IMR-90 (cell line): Measurements from ENCODE around the gene ELP4. TPM values are rescaled to one million over a fixed set of nuclear protein-coding genes. Genes with fewer than 3 reads are reported as not detected.

Experiments
- ATAC-seq: fragments of 200-7000 bp; cut with Tn5 transposase; 2 replicates; pipeline ENCODE4 v1.9.1; 2020; ENCODE audit warnings: low read depth, mild to moderate bottlenecking, moderate library complexity
- BruUV-seq: library from RNA; stranded (reverse); fragments of 400-500 nt; replicated peaks from 2 replicates; lab custom pipeline; 2021; lab: Mats Ljungman, UMichigan
- CTCF ChIA-PET: fragments of 300-600 bp; formaldehyde crosslinking; extraction: SDS; loops from one replicate; lab custom pipeline; 2021; ENCODE audit warnings: antibody characterized with exemption; lab: Yijun Ruan, JAX
- POLR2A ChIA-PET: fragments of 300-600 bp; sonication (Branson Sonifier 250); formaldehyde crosslinking; loops from one replicate; lab custom pipeline; 2022; ENCODE audit warnings: antibody characterized with exemption; ENCODE audit not compliant: unreplicated experiment; lab: Charles Lee
- DNase-seq: peaks from one replicate; pipeline ENCODE4 v3.0.0; 2013
- H2AFZ ChIP-seq: replicated peaks from 2 replicates; pipeline ENCODE3; 2013; ENCODE audit warnings: low read length, mild to moderate bottlenecking; ENCODE audit not compliant: poor library complexity
- H2AK5ac ChIP-seq: 2 replicates; pipeline ENCODE4 v1.6.1; 2013; ENCODE audit warnings: low read depth, low read length, inconsistent platforms
- H2AK9ac ChIP-seq: replicated peaks from 2 replicates; pipeline ENCODE3; 2013; ENCODE audit warnings: mild to moderate bottlenecking, low read depth, low read length, moderate library complexity; ENCODE audit not compliant: poor library complexity
- H2BK120ac ChIP-seq: 2 replicates; pipeline ENCODE4 v1.6.1; 2013; ENCODE audit warnings: low read depth, low read length, inconsistent platforms
- H2BK15ac ChIP-seq: 3 replicates; pipeline ENCODE4 v1.6.1; 2013; ENCODE audit warnings: low read depth, low read length, inconsistent platforms
- H2BK20ac ChIP-seq: 2 replicates; pipeline ENCODE4 v1.6.1; 2013; ENCODE audit warnings: low read depth, mild to moderate bottlenecking, inconsistent platforms, low read length, moderate library complexity
- H2BK5ac ChIP-seq: 2 replicates; pipeline ENCODE4 v1.6.1; 2013; ENCODE audit warnings: mild to moderate bottlenecking, low read depth, low read length, inconsistent platforms; ENCODE audit not compliant: poor library complexity, severe bottlenecking
- H3K14ac ChIP-seq: replicated peaks from 2 replicates; pipeline ENCODE4 v1.6.1; 2013; ENCODE audit warnings: low read depth, low read length, inconsistent platforms
- H3K18ac ChIP-seq: 2 replicates; pipeline ENCODE4 v1.6.1; 2013; ENCODE audit warnings: low read depth, low read length, control low read depth
- H3K23ac ChIP-seq: 2 replicates; pipeline ENCODE4 v1.6.1; 2013; ENCODE audit warnings: low read depth, low read length, inconsistent platforms
- H3K27ac ChIP-seq: 2 replicates; pipeline ENCODE4 v1.5.1; 2013; ENCODE audit warnings: mild to moderate bottlenecking, control low read depth, low read length; ENCODE audit not compliant: insufficient read depth
- H3K27me3 ChIP-seq: 2 replicates; pipeline ENCODE4 v1.6.1; 2013; ENCODE audit warnings: low read length; ENCODE audit not compliant: control insufficient read depth, insufficient read depth
- H3K36me3 ChIP-seq: 2 replicates; pipeline ENCODE4 v1.6.1; 2013; ENCODE audit warnings: low read length, mixed read lengths; ENCODE audit not compliant: control insufficient read depth, insufficient read depth
- H3K4ac ChIP-seq: 2 replicates; pipeline ENCODE4 v1.6.1; 2013; ENCODE audit warnings: low read depth, low read length, inconsistent platforms
- H3K4me1 ChIP-seq: 2 replicates; pipeline ENCODE4 v1.6.1; 2013; ENCODE audit warnings: low read length, mixed read lengths; ENCODE audit not compliant: control insufficient read depth, insufficient read depth
- H3K4me2 ChIP-seq: 2 replicates; pipeline ENCODE4 v1.6.1; 2013; ENCODE audit warnings: low read depth, mild to moderate bottlenecking, control low read depth, low read length, moderate library complexity
- H3K4me3 ChIP-seq: 2 replicates; pipeline ENCODE4 v1.5.1; 2013; ENCODE audit warnings: low read depth, mild to moderate bottlenecking, control low read depth, low read length, moderate library complexity; ENCODE audit not compliant: insufficient read depth
- H3K56ac ChIP-seq: 2 replicates; pipeline ENCODE4 v1.6.1; 2013; ENCODE audit warnings: low read length, inconsistent platforms; ENCODE audit not compliant: insufficient read depth; ENCODE audit errors: extremely low read depth
- H3K79me1 ChIP-seq, 2 experiments: 2 replicates each; pipeline ENCODE4 v1.6.1; 2013; ENCODE audit warnings: low read length in 2 of 2, inconsistent platforms in 1 of 2, low read depth in 1 of 2
- H3K9ac ChIP-seq: 2 replicates; pipeline ENCODE4 v1.6.1; 2013; ENCODE audit warnings: low read depth, low read length, control low read depth
- H3K9me1 ChIP-seq: 2 replicates; pipeline ENCODE4 v1.6.1; 2013; ENCODE audit warnings: low read length, inconsistent platforms; ENCODE audit not compliant: insufficient read depth
- H3K9me3 ChIP-seq: 2 replicates; pipeline ENCODE4 v1.6.1; 2013; ENCODE audit warnings: low read length; ENCODE audit not compliant: control insufficient read depth, insufficient read depth
- H4K20me1 ChIP-seq: 2 replicates; pipeline ENCODE4 v1.6.1; 2013; ENCODE audit warnings: low read length, inconsistent platforms; ENCODE audit not compliant: insufficient read depth
- H4K5ac ChIP-seq: 2 replicates; pipeline ENCODE4 v1.6.1; 2013; ENCODE audit warnings: mild to moderate bottlenecking, low read depth, low read length, control low read depth
- H4K8ac ChIP-seq, 2 experiments: 2 replicates each; pipeline ENCODE4 v1.6.1; 2013; ENCODE audit warnings: low read depth in 2 of 2, low read length in 2 of 2, control low read depth in 1 of 2, inconsistent platforms in 1 of 2
- H4K91ac ChIP-seq: 2 replicates; pipeline ENCODE4 v1.6.1; 2013; ENCODE audit warnings: low read depth, low read length, inconsistent platforms; ENCODE audit not compliant: insufficient read depth
- BHLHE40 ChIP-seq: fragments of 150-350 bp; IDR thresholded peaks from 2 replicates; pipeline ENCODE4 v1.6.1; 2016; ENCODE audit warnings: mild to moderate bottlenecking, low read depth, low read length
- CEBPB ChIP-seq: IDR thresholded peaks from 2 replicates; pipeline ENCODE4 v1.6.1; 2012; ENCODE audit warnings: low read depth, low read length, improper control_type of control experiment
- CHD1 ChIP-seq: IDR thresholded peaks from 2 replicates; pipeline ENCODE4 v1.6.1; 2012; ENCODE audit warnings: low read depth, low read length, improper control_type of control experiment
- ELK1 ChIP-seq: fragments of 150-350 bp; IDR thresholded peaks from 2 replicates; pipeline ENCODE4 v1.6.1; 2016; ENCODE audit warnings: low read depth, mild to moderate bottlenecking, low read length, moderate library complexity, borderline replicate concordance
- FOS ChIP-seq: fragments of 150-350 bp; IDR thresholded peaks from 2 replicates; pipeline ENCODE4 v1.6.1; 2016; ENCODE audit warnings: low read depth, low read length
- MAZ ChIP-seq: IDR thresholded peaks from 2 replicates; pipeline ENCODE4 v1.6.1; 2012; ENCODE audit warnings: low read depth, mild to moderate bottlenecking, low read length, improper control_type of control experiment, moderate library complexity, borderline replicate concordance
- MXI1 ChIP-seq: IDR thresholded peaks from 2 replicates; pipeline ENCODE4 v1.6.1; 2012; ENCODE audit warnings: low read depth, mild to moderate bottlenecking, low read length, moderate library complexity, borderline replicate concordance
- NFE2L2 ChIP-seq: fragments of 150-350 bp; IDR thresholded peaks from 2 replicates; pipeline ENCODE4 v1.6.1; 2016; ENCODE audit warnings: low read depth, mild to moderate bottlenecking, low read length
- RAD21 ChIP-seq: IDR thresholded peaks from 2 replicates; pipeline ENCODE4 v1.6.1; 2012; ENCODE audit warnings: low read length, improper control_type of control experiment
- RCOR1 ChIP-seq: IDR thresholded peaks from 2 replicates; pipeline ENCODE4 v1.6.1; 2012; ENCODE audit warnings: mild to moderate bottlenecking, low read length, improper control_type of control experiment; ENCODE audit not compliant: insufficient replicate concordance
- SMC3 ChIP-seq: fragments of 150-350 bp; IDR thresholded peaks from 2 replicates; pipeline ENCODE4 v1.6.1; 2016; ENCODE audit warnings: low read depth, mild to moderate bottlenecking, antibody characterized with exemption, low read length, moderate library complexity
- WGBS, 2 experiments: methylation state at CpG; one replicate each; pipeline versions ENCODE4 v1.1.5 to v1.1.7; 2013; ENCODE audit warnings: missing lambda C conversion rate in 2 of 2; ENCODE audit not compliant: insufficient read length in 1 of 2; ENCODE audit errors: extremely low coverage in 2 of 2; 5-methylcytosine and 5-hydroxymethylcytosine counted together
- dilution Hi-C: fragments of 300-500 bp; cut with HindIII; formaldehyde crosslinking; loops from one replicate; pipeline ENCODE4 v1.14.3; 2018; ENCODE audit warnings: low sequenced_read_pairs; ENCODE audit not compliant: unreplicated experiment
- in situ Hi-C: fragments of 300-500 bp; cut with MboI; formaldehyde crosslinking; loops from 3 replicates; pipeline ENCODE4 v1.14.3; 2019; ENCODE audit warnings: low sequenced_read_pairs, inconsistent platforms, mixed read lengths
- intact Hi-C: fragments of 100-400 bp; cut with micrococcal nuclease; formaldehyde crosslinking; loops from 2 replicates; pipeline ENCODE4 v1.10.0; 2022
- polyA plus RNA-seq, 3 experiments: library from polyadenylated mRNA; depleted of rRNA; stranded (reverse); fragments of >200 nt; gene quantifications; 2 replicates each; pipeline ENCODE4 v1.2.3, GENCODE V29; 2012; ENCODE audit warnings: low replicate concordance in 1 of 3
- total RNA-seq: library from RNA; depleted of rRNA; stranded (reverse); fragments of >200 nt; gene quantifications from 2 replicates; pipeline ENCODE4 v1.2.3, GENCODE V29; 2012
- TF ChIP-seq, protein P1 (sequence below): fragments of 150-350 bp; IDR thresholded peaks from 2 replicates; pipeline ENCODE4 v1.6.1; 2017; ENCODE audit warnings: mild to moderate bottlenecking, antibody characterized with exemption, low read length, low read depth

ELP4 gene
- total and polyA plus RNA-seq, 2 of the 4 experiments (the other 2 are of a cell fraction) = 8.4 to 20.4 TPM

DNA sequence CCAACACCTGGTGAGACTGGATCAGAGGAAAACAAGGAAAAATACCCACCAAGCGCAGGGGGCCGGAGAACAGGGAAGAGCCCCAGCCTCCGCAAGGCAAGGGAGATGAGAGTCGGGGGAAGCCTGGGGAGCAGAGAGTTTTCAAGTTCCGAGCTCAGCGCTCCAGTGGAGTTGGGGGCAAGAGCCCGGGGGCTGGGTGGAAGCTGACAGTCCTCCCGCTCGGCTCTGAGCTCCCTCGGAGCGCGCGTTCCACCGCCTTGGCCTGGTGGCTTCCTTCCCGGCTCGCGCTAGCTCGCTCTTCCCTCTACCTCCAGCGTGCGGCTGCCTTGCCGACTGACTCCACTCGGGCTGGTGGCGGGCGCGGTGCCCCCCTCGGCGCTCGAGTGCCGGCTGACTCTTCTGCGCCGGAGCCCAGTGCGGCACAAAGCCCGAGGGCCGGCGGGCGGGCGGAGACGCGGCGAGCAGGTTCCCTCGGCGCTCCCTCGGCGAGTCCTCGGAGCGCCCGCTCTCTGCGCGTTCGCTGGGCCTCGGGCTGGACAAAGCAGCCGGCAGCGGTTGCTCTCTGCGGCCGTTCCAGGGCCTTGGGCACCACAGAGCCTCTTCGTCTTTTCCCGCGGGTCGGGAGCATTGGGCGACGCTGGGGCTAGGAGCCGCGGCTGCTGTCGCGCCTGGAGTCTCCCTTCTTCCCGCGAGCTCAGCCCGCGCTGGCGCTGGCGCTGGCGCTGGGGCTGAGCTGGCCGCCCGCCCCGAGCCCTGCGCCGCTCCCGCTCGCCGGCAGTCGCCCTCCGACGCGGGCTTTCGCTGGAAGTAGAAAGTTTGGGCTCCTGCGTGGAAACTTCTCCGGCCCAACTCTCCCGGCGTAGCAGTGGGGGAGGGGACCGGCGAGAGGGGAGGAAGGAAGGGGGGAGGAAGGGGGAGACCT, 300.6 kb downstream of the ELP4 start (continued):
- no peak for TF ChIP-seq MXI1

DNA sequence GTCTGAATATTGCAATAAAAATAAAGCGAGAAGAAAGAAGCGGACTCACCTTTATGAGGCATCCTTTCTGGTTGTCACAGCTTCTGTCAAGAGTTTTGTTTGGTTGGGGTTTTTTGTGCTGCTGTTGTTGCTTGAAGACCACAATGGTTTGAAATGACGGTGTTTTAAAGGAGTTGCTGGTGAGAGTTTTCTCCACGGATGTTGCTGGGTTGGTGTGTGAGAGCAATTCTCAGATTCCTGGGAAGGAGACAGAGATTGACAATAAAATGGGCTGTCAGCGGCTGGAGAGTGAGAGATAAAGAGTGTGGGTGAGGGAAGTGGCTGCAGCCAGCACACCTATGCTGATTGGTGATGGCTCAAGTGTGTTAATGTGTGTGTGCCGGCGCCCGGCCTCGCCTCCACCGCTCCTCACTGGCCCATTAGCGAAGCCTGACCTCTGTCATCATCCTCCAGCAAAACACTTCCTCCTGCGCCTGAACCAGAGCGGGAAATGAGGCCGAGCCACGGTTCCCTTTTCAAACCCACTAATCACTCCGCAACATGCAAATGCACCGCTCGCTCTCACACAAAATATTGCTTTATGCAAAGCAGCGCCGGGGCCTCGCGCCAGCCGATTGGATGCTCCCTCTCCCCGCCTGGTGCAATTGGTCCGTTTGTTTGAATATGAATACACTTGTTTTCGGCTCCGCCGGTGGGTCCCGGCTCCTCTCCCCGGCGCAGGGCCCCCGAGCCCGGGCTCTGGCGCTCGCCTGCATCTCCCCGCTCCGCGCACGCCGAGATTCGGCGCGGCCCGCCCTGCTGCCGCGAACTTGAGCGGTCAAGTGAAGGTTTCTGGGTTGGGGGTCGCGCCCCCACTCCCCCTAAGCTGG, 301.4 kb downstream of the ELP4 start, which contains the start of gene PAX6:
TSS of gene PAX6 (minus strand) at position 544 of the 869 bp plus-strand sequence. CDS start 4,911 bp downstream, outside the sequence.
- H2AK9ac ChIP-seq = no peak within 1 kb of the TSS
- H3K9ac ChIP-seq = no peak within 1 kb of the TSS
- H4K20me1 ChIP-seq = peaks cover 15% of the 10 kb centered on the region
- no peak within 1 kb of the TSS for H3K4ac ChIP-seq
- no peak within 1 kb of the TSS for H3K23ac ChIP-seq
- no TSS peak for BruUV-seq
- H2AFZ ChIP-seq = peak within 1 kb of the TSS; percentile 84
- H3K36me3 ChIP-seq = no peaks in the 10 kb centered on the region
- peaks cover 6% of the 10 kb centered on the region for H3K9me3 ChIP-seq
- H4K8ac ChIP-seq = no peak within 1 kb of the TSS
- peaks cover 99% of the 10 kb centered on the region for H3K27me3 ChIP-seq
- no peaks in the 10 kb centered on the region for H3K9me1 ChIP-seq
- no peak within 1 kb of the TSS for H3K14ac ChIP-seq
- in situ Hi-C loops (no loop called here), intact Hi-C loops (no loop called here), dilution Hi-C loops (no loop called here)
- H2BK120ac ChIP-seq = no peak within 1 kb of the TSS
- ATAC-seq (0 out of 2 replicates have a peak, but pooled peaks have one; percentile 10), DNase-seq (peak; percentile 19)
- H3K18ac ChIP-seq = no peak within 1 kb of the TSS
- TF ChIP-seq, protein P1, sequence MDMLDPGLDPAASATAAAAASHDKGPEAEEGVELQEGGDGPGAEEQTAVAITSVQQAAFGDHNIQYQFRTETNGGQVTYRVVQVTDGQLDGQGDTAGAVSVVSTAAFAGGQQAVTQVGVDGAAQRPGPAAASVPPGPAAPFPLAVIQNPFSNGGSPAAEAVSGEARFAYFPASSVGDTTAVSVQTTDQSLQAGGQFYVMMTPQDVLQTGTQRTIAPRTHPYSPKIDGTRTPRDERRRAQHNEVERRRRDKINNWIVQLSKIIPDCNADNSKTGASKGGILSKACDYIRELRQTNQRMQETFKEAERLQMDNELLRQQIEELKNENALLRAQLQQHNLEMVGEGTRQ = no peak
- TF ChIP-seq RAD21 (no peak), CHD1 (no peak), RCOR1 (no peak), FOS (no peak), NFE2L2 (no peak), SMC3 (no peak), ELK1 (no peak), CEBPB (no peak), MXI1 (no peak), BHLHE40 (no peak), MAZ (no peak)
- H3K27ac ChIP-seq = no peak within 1 kb of the TSS
- H3K4me1 ChIP-seq = no peaks in the 10 kb centered on the region; the same call in 1 of the 2 replicates
- CTCF ChIA-PET = no interaction called here
- peak within 1 kb of the TSS; percentile 33 for H3K4me3 ChIP-seq
- H2BK15ac ChIP-seq = no peak within 1 kb of the TSS
- POLR2A ChIA-PET = no interaction called here
- no peaks in the 10 kb centered on the region for H3K79me1 ChIP-seq
- H4K5ac ChIP-seq = no peak within 1 kb of the TSS
- 3% methylated on average over 10 of the region's 49 CpGs; no CpG with 5 or more reads in 1 of the 2 experiments for WGBS, 2 experiments
- H3K4me2 ChIP-seq = peak within 1 kb of the TSS; percentile 69
- no peak within 1 kb of the TSS for H2BK20ac ChIP-seq
- no peak within 1 kb of the TSS for H2AK5ac ChIP-seq
- H4K91ac ChIP-seq = no peak within 1 kb of the TSS
- no peak within 1 kb of the TSS for H2BK5ac ChIP-seq
- H3K56ac ChIP-seq = no peak within 1 kb of the TSS
